Mesothelial cell of epicardium (in vitro differentiated cells): ENCODE measurements around the gene NXPH1. TPM values are rescaled to one million over a fixed set of nuclear protein-coding genes. Genes with fewer than 3 reads are reported as not detected.

Experiments
- DNase-seq, 2 experiments: peaks; one replicate each; pipeline ENCODE4 v3.0.0; 2021; ENCODE audit warnings: low spot score in 2 of 2; ENCODE audit not compliant: unreplicated experiment in 2 of 2
- H3K27ac Mint-ChIP-seq: 2 replicates; pipeline ENCODE4 v1.8.0; 2021; ENCODE audit warnings: mixed read lengths
- H3K27me3 Mint-ChIP-seq: 2 replicates; pipeline ENCODE4 v1.8.0; 2021; ENCODE audit warnings: low read depth, mixed read lengths
- H3K36me3 Mint-ChIP-seq: 2 replicates; pipeline ENCODE4 v1.8.0; 2021; ENCODE audit warnings: mixed read lengths
- H3K4me1 Mint-ChIP-seq: 2 replicates; pipeline ENCODE4 v1.8.0; 2021; ENCODE audit warnings: mixed read lengths
- H3K4me3 Mint-ChIP-seq: 2 replicates; pipeline ENCODE4 v1.8.0; 2021; ENCODE audit warnings: mild to moderate bottlenecking, moderate library complexity, mixed read lengths
- H3K9me3 Mint-ChIP-seq: 2 replicates; pipeline ENCODE4 v1.8.0; 2021; ENCODE audit warnings: mixed read lengths
- total RNA-seq: library from RNA; stranded (reverse); gene quantifications from 3 replicates; pipeline ENCODE4 v1.2.1, GENCODE V29; 2021
- TF ChIP-seq, protein P1 (sequence below): fragments of 200-600 bp; sonication (generic); IDR thresholded peaks from one replicate; pipeline ENCODE4 v1.5.0; 2021; ENCODE audit warnings: antibody characterized with exemption; ENCODE audit not compliant: unreplicated experiment

The NXPH1 gene
- total RNA-seq, 1 donor from 2014 or later: not detected

DNA sequence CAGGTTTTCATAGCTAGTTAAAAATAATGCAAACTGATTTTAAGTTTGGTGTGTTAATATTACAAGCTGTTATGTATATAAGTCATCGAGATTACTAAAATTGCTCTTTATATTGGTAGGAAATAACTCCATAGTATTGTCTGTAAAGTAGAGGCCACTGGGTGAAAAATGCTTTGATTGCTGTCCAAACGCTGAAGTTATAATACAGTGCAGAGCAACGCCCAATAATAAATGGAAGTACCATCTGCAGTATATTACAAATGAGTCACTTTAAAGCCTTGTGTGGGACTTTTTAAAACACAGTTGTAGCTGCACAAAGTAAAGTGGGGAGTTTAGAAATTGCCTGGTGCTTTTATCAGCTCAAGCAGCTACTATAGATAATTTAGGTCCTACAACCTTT, 196.1 kb downstream of the NXPH1 start:
- TF ChIP-seq, protein P1, sequence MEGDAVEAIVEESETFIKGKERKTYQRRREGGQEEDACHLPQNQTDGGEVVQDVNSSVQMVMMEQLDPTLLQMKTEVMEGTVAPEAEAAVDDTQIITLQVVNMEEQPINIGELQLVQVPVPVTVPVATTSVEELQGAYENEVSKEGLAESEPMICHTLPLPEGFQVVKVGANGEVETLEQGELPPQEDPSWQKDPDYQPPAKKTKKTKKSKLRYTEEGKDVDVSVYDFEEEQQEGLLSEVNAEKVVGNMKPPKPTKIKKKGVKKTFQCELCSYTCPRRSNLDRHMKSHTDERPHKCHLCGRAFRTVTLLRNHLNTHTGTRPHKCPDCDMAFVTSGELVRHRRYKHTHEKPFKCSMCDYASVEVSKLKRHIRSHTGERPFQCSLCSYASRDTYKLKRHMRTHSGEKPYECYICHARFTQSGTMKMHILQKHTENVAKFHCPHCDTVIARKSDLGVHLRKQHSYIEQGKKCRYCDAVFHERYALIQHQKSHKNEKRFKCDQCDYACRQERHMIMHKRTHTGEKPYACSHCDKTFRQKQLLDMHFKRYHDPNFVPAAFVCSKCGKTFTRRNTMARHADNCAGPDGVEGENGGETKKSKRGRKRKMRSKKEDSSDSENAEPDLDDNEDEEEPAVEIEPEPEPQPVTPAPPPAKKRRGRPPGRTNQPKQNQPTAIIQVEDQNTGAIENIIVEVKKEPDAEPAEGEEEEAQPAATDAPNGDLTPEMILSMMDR: no peak
- peaks cover 1% of the 10 kb centered on the region for H3K27me3 Mint-ChIP-seq
- no peaks in the 10 kb centered on the region for H3K4me1 Mint-ChIP-seq
- no peak overlapping the region for H3K27ac Mint-ChIP-seq
- H3K36me3 Mint-ChIP-seq: no peaks in the 10 kb centered on the region
- no peaks in the 10 kb centered on the region for H3K9me3 Mint-ChIP-seq
- no peak overlapping the region for H3K4me3 Mint-ChIP-seq
- DNase-seq: no peak

DNA sequence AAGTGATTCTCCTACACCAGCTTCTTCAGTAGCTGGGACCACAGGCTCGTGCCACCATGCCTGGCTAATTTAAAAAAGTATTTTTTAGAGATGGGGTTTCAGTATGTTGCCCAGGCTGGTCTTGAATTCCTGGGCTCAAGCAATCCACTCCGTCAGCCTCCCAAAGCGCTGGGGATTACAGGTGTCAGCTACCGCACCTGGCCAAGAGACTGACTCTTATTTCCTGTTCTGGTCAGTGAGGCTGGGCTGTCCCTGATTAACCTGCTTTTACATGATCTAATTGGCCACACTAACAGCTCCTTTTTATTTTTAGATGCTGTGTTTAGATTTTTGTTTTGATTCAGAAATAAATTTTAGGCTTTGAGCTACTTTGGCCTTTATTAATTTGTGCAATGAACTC, 203.9 kb downstream of the NXPH1 start:
- TF ChIP-seq, protein P1: no peak
- no peak for DNase-seq
- no peaks in the 10 kb centered on the region for H3K9me3 Mint-ChIP-seq
- no peak overlapping the region for H3K27ac Mint-ChIP-seq
- H3K4me1 Mint-ChIP-seq: peaks cover 2% of the 10 kb centered on the region
- no peaks in the 10 kb centered on the region for H3K27me3 Mint-ChIP-seq
- H3K4me3 Mint-ChIP-seq: no peak overlapping the region
- H3K36me3 Mint-ChIP-seq: no peaks in the 10 kb centered on the region

DNA sequence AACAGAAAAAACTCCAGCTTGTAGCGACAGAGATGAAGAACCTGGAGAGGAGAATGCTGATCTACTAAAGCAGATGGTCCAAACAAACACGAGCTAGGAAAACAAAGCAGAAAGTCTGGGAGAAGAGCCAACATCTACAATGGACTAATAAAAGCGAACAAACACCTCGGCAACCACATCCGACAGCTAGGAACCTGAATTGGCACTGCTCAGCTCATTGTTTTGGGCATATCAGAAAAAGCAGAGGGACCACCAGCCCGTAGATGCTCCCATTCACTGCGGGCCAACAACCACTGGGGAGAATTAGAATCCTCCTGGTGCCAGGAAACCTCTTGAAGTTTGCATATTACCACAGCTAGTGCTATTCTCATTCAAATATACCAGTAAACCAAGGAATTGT, 204.7 kb downstream of the NXPH1 start:
- no peak for DNase-seq
- TF ChIP-seq, protein P1: no peak
- H3K4me3 Mint-ChIP-seq: no peak overlapping the region
- peaks cover 2% of the 10 kb centered on the region for H3K4me1 Mint-ChIP-seq
- no peaks in the 10 kb centered on the region for H3K27me3 Mint-ChIP-seq
- no peak overlapping the region for H3K27ac Mint-ChIP-seq
- H3K36me3 Mint-ChIP-seq: no peaks in the 10 kb centered on the region
- no peaks in the 10 kb centered on the region for H3K9me3 Mint-ChIP-seq

DNA sequence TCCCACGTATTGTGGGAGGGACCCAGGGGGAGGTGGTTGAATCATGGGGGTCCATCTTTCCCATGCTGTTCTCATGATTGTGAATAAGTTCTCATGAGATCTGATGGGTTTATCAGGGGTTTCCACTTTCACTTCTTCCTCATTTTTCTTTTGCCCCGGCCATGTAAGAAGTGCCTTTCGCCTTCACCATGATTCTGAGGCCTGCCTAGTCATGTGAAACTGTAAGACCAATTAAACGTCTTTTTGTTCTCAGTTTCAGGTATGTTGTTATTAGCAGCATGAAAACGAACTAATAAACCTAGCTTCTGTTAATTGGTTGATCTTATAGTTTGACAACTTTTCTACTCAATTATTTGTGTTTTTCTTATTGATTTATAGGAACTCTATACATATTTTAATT, 206.3 kb downstream of the NXPH1 start:
- TF ChIP-seq, protein P1: no peak
- Mint-ChIP-seq H3K4me3 (no peak overlapping the region), H3K9me3 (no peaks in the 10 kb centered on the region), H3K4me1 (peaks cover 2% of the 10 kb centered on the region), H3K27ac (no peak overlapping the region), H3K36me3 (no peaks in the 10 kb centered on the region), H3K27me3 (no peaks in the 10 kb centered on the region)
- DNase-seq: no peak

DNA sequence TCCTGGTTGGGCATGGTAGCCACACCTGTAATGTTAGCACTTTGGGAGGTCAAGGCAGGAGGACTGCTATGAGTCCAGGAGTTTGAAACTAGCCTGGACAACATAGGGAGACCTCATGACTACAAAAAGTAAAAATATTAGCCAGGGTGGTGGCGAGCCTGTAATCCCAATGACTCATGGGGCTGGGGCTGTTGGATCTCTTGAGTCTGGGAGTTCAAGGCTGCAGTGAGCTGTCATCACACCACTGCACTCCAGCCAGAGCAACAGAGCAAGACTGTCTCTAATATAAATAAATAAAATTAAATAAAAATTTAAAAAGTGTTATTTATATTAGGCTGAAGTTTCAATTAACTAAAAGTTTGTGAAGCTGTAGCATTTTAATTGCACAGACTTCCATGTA, 207.3 kb downstream of the NXPH1 start:
- H3K27ac Mint-ChIP-seq: no peak overlapping the region
- no peaks in the 10 kb centered on the region for H3K9me3 Mint-ChIP-seq
- TF ChIP-seq, protein P1: no peak
- H3K27me3 Mint-ChIP-seq: no peaks in the 10 kb centered on the region
- peaks cover 2% of the 10 kb centered on the region for H3K4me1 Mint-ChIP-seq
- DNase-seq: no peak
- no peaks in the 10 kb centered on the region for H3K36me3 Mint-ChIP-seq
- no peak overlapping the region for H3K4me3 Mint-ChIP-seq
